Natural killer cell (primary cell): ENCODE results near the gene FAM83F. TPM values are rescaled to one million over a fixed set of nuclear protein-coding genes. Genes with fewer than 3 reads are reported as not detected.

Source experiments
- ATAC-seq, 3 donors: fragments of 150-1000 bp in 2 of 3; fragments of 200-7000 bp in 1 of 3; cut with Tn5 transposase; 1 replicate in 1 of 3; 2 replicates in 2 of 3; pipeline ENCODE4 v1.10.0; 2021; ENCODE audit warnings: mild to moderate bottlenecking in 2 of 3, moderate library complexity in 2 of 3
- DNase-seq, 2 donors: peaks; one replicate each; pipeline versions ENCODE4 v3.0.0 to v3.0.0-alpha.2; 2013 to 2021; ENCODE audit warnings: mixed read lengths in 1 of 2
- H3K27ac ChIP-seq: one replicate; pipeline ENCODE4 v1.5.1; 2013; ENCODE audit warnings: mild to moderate bottlenecking, low read length
- H3K27me3 ChIP-seq: one replicate; pipeline ENCODE4 v1.6.1; 2013; ENCODE audit warnings: low read length; ENCODE audit not compliant: control insufficient read depth, insufficient read depth
- H3K36me3 ChIP-seq: one replicate; pipeline ENCODE4 v1.6.1; 2013; ENCODE audit warnings: low read length; ENCODE audit not compliant: control insufficient read depth, insufficient read depth
- H3K4me1 ChIP-seq: one replicate; pipeline ENCODE4 v1.6.1; 2013; ENCODE audit warnings: low read length; ENCODE audit not compliant: control insufficient read depth, insufficient read depth
- H3K4me3 ChIP-seq: one replicate; pipeline ENCODE4 v1.5.1; 2013; ENCODE audit warnings: low read length
- H3K9me3 ChIP-seq: one replicate; pipeline ENCODE4 v1.6.1; 2013; ENCODE audit warnings: low read length; ENCODE audit not compliant: control insufficient read depth, insufficient read depth
- H3K27ac Mint-ChIP-seq, 2 donors: one replicate each; pipeline ENCODE4 v1.8.0; 2022; ENCODE audit warnings: mild to moderate bottlenecking in 2 of 2, mixed read lengths in 2 of 2, moderate library complexity in 1 of 2
- H3K27me3 Mint-ChIP-seq, 2 donors: one replicate each; pipeline ENCODE4 v1.8.0; 2022; ENCODE audit warnings: low read depth in 2 of 2, mixed read lengths in 2 of 2
- H3K36me3 Mint-ChIP-seq: one replicate; pipeline ENCODE4 v1.8.0; 2022; ENCODE audit warnings: mixed read lengths
- H3K4me1 Mint-ChIP-seq, 2 donors: one replicate each; pipeline ENCODE4 v1.8.0; 2022; ENCODE audit warnings: mixed read lengths in 2 of 2
- H3K4me3 Mint-ChIP-seq: one replicate; pipeline ENCODE4 v1.8.0; 2022; ENCODE audit warnings: mild to moderate bottlenecking, moderate library complexity, mixed read lengths
- H3K9me3 Mint-ChIP-seq, 2 donors: one replicate each; pipeline ENCODE4 v1.8.0; 2022; ENCODE audit warnings: mixed read lengths in 2 of 2
- WGBS: methylation state at CpG from one replicate; pipeline ENCODE4 v1.1.7; 2013; ENCODE audit warnings: missing lambda C conversion rate; ENCODE audit not compliant: insufficient coverage; 5-methylcytosine and 5-hydroxymethylcytosine counted together
- intact Hi-C: fragments of 100-400 bp; cut with micrococcal nuclease; formaldehyde crosslinking; loops from one replicate; pipeline ENCODE4 v1.14.2; 2022
- total RNA-seq, 4 donors: library from RNA; stranded (reverse); fragments of 120-200 nt in 1 of 4; gene quantifications; one replicate each; pipeline versions ENCODE4 v1.2.3 to v1.2.4, GENCODE V29; 2013 to 2022
- TF ChIP-seq, protein P1 (sequence below): fragments of 200-600 bp; IDR thresholded peaks from one replicate; pipeline ENCODE4 v1.8.0; 2022; ENCODE audit warnings: antibody characterized with exemption

The FAM83F gene
- total RNA-seq, 3 donors from 2014 or later (not counting 1 experiment from before 2014, with no cell fraction given), result 1.0 to 7.5 TPM; not detected in 1

DNA sequence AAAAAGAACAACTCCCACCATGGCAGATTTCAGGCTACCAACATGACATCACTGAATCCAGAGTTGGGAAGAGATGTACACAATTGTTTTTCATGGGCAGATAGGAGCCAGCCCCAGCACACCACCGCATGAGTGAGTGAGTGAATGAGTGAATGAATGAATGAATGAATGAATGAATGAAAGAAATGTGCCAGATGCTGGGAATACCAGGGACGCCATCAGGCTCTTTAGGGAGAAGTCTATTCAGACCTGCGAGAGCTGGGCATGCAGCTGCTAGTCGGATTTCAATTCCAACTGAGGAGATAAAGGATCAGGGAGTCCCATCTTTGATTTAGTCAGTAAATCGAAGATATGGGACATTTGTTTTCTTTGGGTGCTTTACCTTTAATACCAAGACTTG lies 15.3 kb upstream of the FAM83F start:
- no peaks in the 10 kb centered on the region for H3K36me3 Mint-ChIP-seq
- H3K4me3 Mint-ChIP-seq, result no peak overlapping the region
- WGBS, result 89% methylated on average over 5 of the region's 5 CpGs
- Histone ChIP-seq H3K27me3 (no peaks in the 10 kb centered on the region), H3K4me1 (no peaks in the 10 kb centered on the region), H3K36me3 (no peaks in the 10 kb centered on the region), H3K4me3 (no peak overlapping the region), H3K9me3 (no peaks in the 10 kb centered on the region), H3K27ac (no peak overlapping the region)
- intact Hi-C loops, result no loop called here
- TF ChIP-seq, protein P1, sequence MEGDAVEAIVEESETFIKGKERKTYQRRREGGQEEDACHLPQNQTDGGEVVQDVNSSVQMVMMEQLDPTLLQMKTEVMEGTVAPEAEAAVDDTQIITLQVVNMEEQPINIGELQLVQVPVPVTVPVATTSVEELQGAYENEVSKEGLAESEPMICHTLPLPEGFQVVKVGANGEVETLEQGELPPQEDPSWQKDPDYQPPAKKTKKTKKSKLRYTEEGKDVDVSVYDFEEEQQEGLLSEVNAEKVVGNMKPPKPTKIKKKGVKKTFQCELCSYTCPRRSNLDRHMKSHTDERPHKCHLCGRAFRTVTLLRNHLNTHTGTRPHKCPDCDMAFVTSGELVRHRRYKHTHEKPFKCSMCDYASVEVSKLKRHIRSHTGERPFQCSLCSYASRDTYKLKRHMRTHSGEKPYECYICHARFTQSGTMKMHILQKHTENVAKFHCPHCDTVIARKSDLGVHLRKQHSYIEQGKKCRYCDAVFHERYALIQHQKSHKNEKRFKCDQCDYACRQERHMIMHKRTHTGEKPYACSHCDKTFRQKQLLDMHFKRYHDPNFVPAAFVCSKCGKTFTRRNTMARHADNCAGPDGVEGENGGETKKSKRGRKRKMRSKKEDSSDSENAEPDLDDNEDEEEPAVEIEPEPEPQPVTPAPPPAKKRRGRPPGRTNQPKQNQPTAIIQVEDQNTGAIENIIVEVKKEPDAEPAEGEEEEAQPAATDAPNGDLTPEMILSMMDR, result no peak
- H3K4me1 Mint-ChIP-seq, result peaks cover 0 to 22% of the 10 kb centered on the region in 2 donors
- peak overlapping the region in 1 of 2 donors; percentile 63 for H3K27ac Mint-ChIP-seq
- DNase-seq (no peak), ATAC-seq (no peak)
- no peaks in the 10 kb centered on the region for H3K9me3 Mint-ChIP-seq
- H3K27me3 Mint-ChIP-seq, result no peaks in the 10 kb centered on the region

DNA sequence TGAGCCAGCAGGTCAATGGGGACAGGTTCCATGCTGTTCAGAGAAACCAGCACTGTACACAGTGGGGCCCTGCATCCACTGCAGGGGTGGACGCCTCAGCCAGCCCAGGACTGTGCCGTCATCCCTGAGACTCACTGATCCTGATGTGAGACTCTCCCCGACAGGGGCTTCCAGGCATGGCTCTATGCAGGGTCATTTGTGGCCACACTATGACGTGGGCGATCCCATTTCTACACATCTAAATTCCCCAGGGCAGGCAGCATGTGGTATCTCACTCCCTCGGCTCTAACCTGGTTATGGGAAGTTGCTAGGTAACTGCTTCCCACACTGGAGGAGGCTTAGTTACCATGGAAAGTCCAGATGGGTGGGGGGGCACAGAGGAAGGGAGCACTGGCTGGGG lies 14.2 kb upstream of the FAM83F start:
- ATAC-seq (no peak), DNase-seq (no peak)
- Histone ChIP-seq H3K27ac (no peak overlapping the region), H3K4me3 (no peak overlapping the region), H3K36me3 (no peaks in the 10 kb centered on the region), H3K9me3 (no peaks in the 10 kb centered on the region), H3K4me1 (no peaks in the 10 kb centered on the region), H3K27me3 (no peaks in the 10 kb centered on the region)
- peaks cover 0 to 17% of the 10 kb centered on the region in 2 donors for H3K4me1 Mint-ChIP-seq
- intact Hi-C loops, result no loop called here
- no peaks in the 10 kb centered on the region for H3K9me3 Mint-ChIP-seq
- TF ChIP-seq, protein P1, result no peak
- whole genome bisulfite sequencing, result 91% methylated on average over 6 of the region's 6 CpGs
- H3K27me3 Mint-ChIP-seq, result no peaks in the 10 kb centered on the region
- H3K27ac Mint-ChIP-seq, result no peak overlapping the region
- no peak overlapping the region for H3K4me3 Mint-ChIP-seq
- no peaks in the 10 kb centered on the region for H3K36me3 Mint-ChIP-seq

DNA sequence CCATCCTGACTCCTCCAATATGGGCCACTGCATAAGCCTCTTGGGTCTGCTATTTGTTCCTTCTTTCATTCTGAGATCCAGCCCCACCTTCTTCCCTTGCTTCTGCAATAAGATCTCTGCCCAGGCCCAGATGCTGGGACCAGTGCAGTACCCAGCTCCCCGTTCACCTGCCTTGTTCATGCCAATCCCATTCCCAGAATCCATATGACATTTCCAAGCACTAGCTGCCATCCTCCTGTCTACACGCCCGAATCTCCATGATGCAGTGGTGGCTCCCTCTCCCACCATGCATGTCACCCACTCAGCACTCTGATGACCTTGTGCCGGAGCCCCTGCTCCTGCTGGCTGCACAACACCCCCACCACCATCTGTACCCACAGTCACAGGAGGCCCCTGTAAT lies 11.4 kb upstream of the FAM83F start:
- peaks cover 0 to 3% of the 10 kb centered on the region in 2 donors for H3K27me3 Mint-ChIP-seq
- H3K9me3 Mint-ChIP-seq, result no peaks in the 10 kb centered on the region
- H3K4me1 Mint-ChIP-seq, result peaks cover 0 to 15% of the 10 kb centered on the region in 2 donors
- no peak for ATAC-seq
- Histone ChIP-seq H3K36me3 (no peaks in the 10 kb centered on the region), H3K4me1 (no peaks in the 10 kb centered on the region), H3K27ac (no peak overlapping the region), H3K4me3 (no peak overlapping the region), H3K9me3 (no peaks in the 10 kb centered on the region), H3K27me3 (no peaks in the 10 kb centered on the region)
- DNase-seq, result no peak
- 94% methylated on average over 4 of the region's 4 CpGs for WGBS
- intact Hi-C loops, result no loop called here
- TF ChIP-seq, protein P1, result no peak
- H3K4me3 Mint-ChIP-seq, result no peak overlapping the region
- no peak overlapping the region for H3K27ac Mint-ChIP-seq
- H3K36me3 Mint-ChIP-seq, result no peaks in the 10 kb centered on the region

DNA sequence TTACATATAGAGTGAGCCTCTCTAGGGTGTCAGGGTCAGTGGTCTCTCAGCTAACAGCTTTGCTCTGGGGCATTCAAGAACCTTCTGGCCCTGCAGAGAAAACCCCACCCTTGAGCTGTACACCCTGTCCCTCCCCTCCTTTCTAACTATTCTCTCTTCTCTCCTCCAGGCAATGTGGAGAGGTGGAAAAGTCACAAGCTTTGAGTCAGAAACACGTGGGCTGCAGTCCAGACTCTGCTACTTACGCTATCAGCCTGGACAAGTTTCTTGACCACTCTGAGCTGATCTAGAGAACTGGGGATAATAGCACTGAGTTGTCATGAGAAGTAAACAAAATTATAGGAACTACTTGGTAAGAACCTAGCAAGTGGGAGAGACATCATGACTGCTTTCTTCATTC lies 10.7 kb upstream of the FAM83F start:
- Histone ChIP-seq H3K27ac (no peak overlapping the region), H3K36me3 (no peaks in the 10 kb centered on the region), H3K4me3 (no peak overlapping the region), H3K9me3 (no peaks in the 10 kb centered on the region), H3K27me3 (no peaks in the 10 kb centered on the region), H3K4me1 (no peaks in the 10 kb centered on the region)
- Mint-ChIP-seq H3K4me1 (peaks cover 0 to 19% of the 10 kb centered on the region in 2 donors), H3K27me3 (peaks cover 0 to 9% of the 10 kb centered on the region in 2 donors), H3K9me3 (no peaks in the 10 kb centered on the region), H3K4me3 (no peak overlapping the region), H3K27ac (no peak overlapping the region), H3K36me3 (no peaks in the 10 kb centered on the region)
- intact Hi-C loops, result no loop called here
- no peak for ATAC-seq
- TF ChIP-seq, protein P1, result no peak
- no peak for DNase-seq
- 86% methylated on average over 2 of the region's 2 CpGs for WGBS
